ENCODE measurements around the gene LIN28B.

DNA sequence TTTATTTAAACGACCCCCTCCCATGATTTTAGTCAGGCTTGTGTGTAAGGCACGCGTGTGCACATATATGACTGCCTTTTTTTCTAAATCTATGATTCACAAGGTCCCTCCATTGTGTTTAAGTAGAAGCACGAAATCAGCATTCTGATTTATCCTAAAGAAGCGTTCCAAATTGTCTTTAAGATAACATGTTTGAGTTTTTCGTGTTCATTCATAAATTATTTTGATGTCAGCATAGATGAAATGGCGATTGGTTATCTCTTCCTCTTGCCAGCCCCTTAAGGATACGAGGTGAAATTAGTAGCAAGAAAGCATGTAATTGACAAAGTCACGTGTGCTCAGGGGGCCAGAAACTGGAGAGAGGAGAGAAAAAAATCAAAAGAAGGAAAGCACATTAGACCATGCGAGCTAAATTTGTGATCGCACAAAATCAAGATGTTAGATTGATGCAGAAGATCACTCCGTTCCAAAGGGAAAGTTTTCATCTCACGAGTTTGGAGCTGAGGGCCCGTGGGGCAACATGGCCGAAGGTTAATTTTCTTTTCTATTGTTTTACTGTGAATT lies at the start of gene LIN28B:
- TF ChIP-seq POLR2A (IDR thresholded peaks at IDR 0.05; ENCODE audit: low read depth, low read length) (no peak), POLR2AphosphoS5 (IDR thresholded peaks at IDR 0.05; ENCODE audit: low read depth, low read length) (no peak)
